Activated CD8-positive, alpha-beta memory T cell treated with anti-CD3 and anti-CD28 coated beads, Interleukin-2, amount 10 ng/mL, durations not matched to agents 7 days and 5 days (primary cell): ENCODE results near the gene CD4. TPM values are rescaled to one million over a fixed set of nuclear protein-coding genes. Genes with fewer than 3 reads are reported as not detected.

Source experiments
- ATAC-seq: fragments of 150-1000 bp; cut with Tn5 transposase; one replicate; pipeline ENCODE4 v1.10.0; 2021; ENCODE audit warnings: moderate library complexity
- CTCF ChIA-PET: fragments of 350-600 bp; sonication (Branson Sonifier 250); formaldehyde crosslinking; loops from one replicate; lab custom pipeline; 2021; ENCODE audit warnings: antibody characterized with exemption; lab: Charles Lee
- DNase-seq: peaks from one replicate; pipeline ENCODE4 v3.0.0-alpha.2; 2020
- H3K27ac Mint-ChIP-seq: one replicate; pipeline ENCODE4 v1.8.0; 2021; ENCODE audit warnings: mild to moderate bottlenecking, mixed read lengths
- H3K27me3 Mint-ChIP-seq: one replicate; pipeline ENCODE4 v1.8.0; 2021; ENCODE audit warnings: mixed read lengths
- H3K36me3 Mint-ChIP-seq: one replicate; pipeline ENCODE4 v1.8.0; 2021; ENCODE audit warnings: mild to moderate bottlenecking, mixed read lengths
- H3K4me1 Mint-ChIP-seq: one replicate; pipeline ENCODE4 v1.8.0; 2021; ENCODE audit warnings: mixed read lengths
- H3K4me3 Mint-ChIP-seq: one replicate; pipeline ENCODE4 v1.8.0; 2021; ENCODE audit warnings: mild to moderate bottlenecking, moderate library complexity, mixed read lengths
- H3K9me3 Mint-ChIP-seq: one replicate; pipeline ENCODE4 v1.8.0; 2022; ENCODE audit warnings: low read depth, mixed read lengths
- total RNA-seq, 2 experiments: library from RNA; stranded (reverse); gene quantifications; one replicate each; pipeline ENCODE4 v1.2.3, GENCODE V29; 2021

Gene CD4
- total RNA-seq, 2 experiments from 2014 or later: 0.82 to 1.8 TPM

GRCh38 chr12:6753772-6754356, 35.5 kb upstream of the CD4 start:
- H3K9me3 Mint-ChIP-seq: no peaks in the 10 kb centered on the region
- peaks cover 31% of the 10 kb centered on the region for H3K4me1 Mint-ChIP-seq
- DNase-seq (no peak), ATAC-seq (no peak)
- peaks cover 10% of the 10 kb centered on the region for H3K36me3 Mint-ChIP-seq
- H3K4me3 Mint-ChIP-seq: peak overlapping the region; percentile 90
- peaks cover 2% of the 10 kb centered on the region for H3K27me3 Mint-ChIP-seq
- CTCF ChIA-PET: interaction anchor here (1.0 to 9.9 kb wide), 34 partner anchors 9 to 328 kb away, joined by 3 to 120 read pairs (median 9); partner anchors contain the start of genes CDCA3, COPS7A, GNB3 and GPR162
- H3K27ac Mint-ChIP-seq: peak overlapping the region; percentile 98

- H3K27ac Mint-ChIP-seq: no peak overlapping the region
- H3K27me3 Mint-ChIP-seq: peaks cover 2% of the 10 kb centered on the region
- H3K4me1 Mint-ChIP-seq: peaks cover 34% of the 10 kb centered on the region
- ATAC-seq: no peak
- CTCF ChIA-PET: interaction anchor here (1.1 to 9.9 kb wide), 26 partner anchors 8 to 329 kb away, joined by 3 to 120 read pairs (median 10); partner anchors contain the start of genes CDCA3, COPS7A, GNB3 and GPR162
- no peak overlapping the region for H3K4me3 Mint-ChIP-seq
- no peaks in the 10 kb centered on the region for H3K9me3 Mint-ChIP-seq
- DNase-seq: no peak
- peaks cover 5% of the 10 kb centered on the region for H3K36me3 Mint-ChIP-seq
Observed at GRCh38 chr12:6754411-6754810, 34.9 kb upstream of the CD4 start.

GRCh38 chr12:6757028-6757690, 32.2 kb upstream of the CD4 start:
- no peak overlapping the region for H3K4me3 Mint-ChIP-seq
- CTCF ChIA-PET: interaction anchor here (1.6 to 9.9 kb wide), 6 partner anchors 9 to 134 kb away, joined by 3 to 120 read pairs (median 53); partner anchors contain the start of genes GPR162, P3H3 and PTMS
- ATAC-seq (no peak), DNase-seq (no peak)
- no peak overlapping the region for H3K27ac Mint-ChIP-seq
- H3K9me3 Mint-ChIP-seq: no peaks in the 10 kb centered on the region
- H3K4me1 Mint-ChIP-seq: peaks cover 20% of the 10 kb centered on the region
- H3K27me3 Mint-ChIP-seq: peaks cover 9% of the 10 kb centered on the region
- H3K36me3 Mint-ChIP-seq: no peaks in the 10 kb centered on the region

GRCh38 chr12:6758506-6759095, 30.7 kb upstream of the CD4 start:
- Mint-ChIP-seq H3K27me3 (peaks cover 18% of the 10 kb centered on the region), H3K9me3 (no peaks in the 10 kb centered on the region), H3K4me1 (peaks cover 18% of the 10 kb centered on the region), H3K36me3 (no peaks in the 10 kb centered on the region), H3K27ac (no peak overlapping the region), H3K4me3 (no peak overlapping the region)
- ATAC-seq (no peak), DNase-seq (no peak)
- CTCF ChIA-PET: interaction anchor here (1.6 to 9.9 kb wide), 6 partner anchors 8 to 133 kb away, joined by 3 to 120 read pairs (median 4); partner anchors contain the start of genes GPR162, P3H3 and PTMS

- H3K27ac Mint-ChIP-seq: no peak overlapping the region
- peaks cover 22% of the 10 kb centered on the region for H3K27me3 Mint-ChIP-seq
- H3K4me1 Mint-ChIP-seq: peaks cover 25% of the 10 kb centered on the region
- H3K36me3 Mint-ChIP-seq: no peaks in the 10 kb centered on the region
- ATAC-seq (no peak), DNase-seq (no peak)
- no peak overlapping the region for H3K4me3 Mint-ChIP-seq
- CTCF ChIA-PET: interaction anchor here (0.8 to 9.9 kb wide), 9 partner anchors 10 to 76 kb away, joined by 3 to 120 read pairs (median 3); partner anchors contain the start of genes GPR162 and P3H3
- H3K9me3 Mint-ChIP-seq: no peaks in the 10 kb centered on the region
Observed at GRCh38 chr12:6759741-6760140, 29.6 kb upstream of the CD4 start.

- CTCF ChIA-PET: interaction anchor here (1.2 to 3.2 kb wide), 4 partner anchors 10 to 17 kb away, joined by 6 to 29 read pairs (median 8); partner anchors contain the start of gene MLF2
- Mint-ChIP-seq H3K36me3 (peaks cover 4% of the 10 kb centered on the region), H3K9me3 (no peaks in the 10 kb centered on the region), H3K27me3 (peaks cover 30% of the 10 kb centered on the region), H3K4me3 (no peak overlapping the region), H3K27ac (no peak overlapping the region), H3K4me1 (peaks cover 40% of the 10 kb centered on the region)
- ATAC-seq: no peak
- DNase-seq: no peak
Observed at GRCh38 chr12:6763380-6763779, 25.9 kb upstream of the CD4 start.

- peaks cover 40% of the 10 kb centered on the region for H3K4me1 Mint-ChIP-seq
- H3K36me3 Mint-ChIP-seq: peaks cover 4% of the 10 kb centered on the region
- peak overlapping the region; percentile 39 for H3K27ac Mint-ChIP-seq
- ATAC-seq: peak; percentile 82
- H3K4me3 Mint-ChIP-seq: peak overlapping the region; percentile 62
- H3K9me3 Mint-ChIP-seq: no peaks in the 10 kb centered on the region
- CTCF ChIA-PET: interaction anchor here (1.2 to 6.5 kb wide), 5 partner anchors 10 to 15 kb away, joined by 6 to 108 read pairs (median 29); partner anchors contain the start of gene MLF2
- peaks cover 30% of the 10 kb centered on the region for H3K27me3 Mint-ChIP-seq
- peak; percentile 87 for DNase-seq
Observed at GRCh38 chr12:6764011-6764828, 25.1 kb upstream of the CD4 start.

GRCh38 chr12:6765048-6765633, 24.2 kb upstream of the CD4 start:
- H3K9me3 Mint-ChIP-seq: no peaks in the 10 kb centered on the region
- H3K36me3 Mint-ChIP-seq: peaks cover 4% of the 10 kb centered on the region
- CTCF ChIA-PET: interaction anchor here (1.0 to 6.5 kb wide), 5 partner anchors 11 to 348 kb away, joined by 3 to 108 read pairs (median 5); partner anchors contain the start of gene MLF2
- peaks cover 43% of the 10 kb centered on the region for H3K4me1 Mint-ChIP-seq
- H3K4me3 Mint-ChIP-seq: peak overlapping the region; percentile 71
- DNase-seq (no peak), ATAC-seq (no peak)
- peaks cover 26% of the 10 kb centered on the region for H3K27me3 Mint-ChIP-seq
- peak overlapping the region; percentile 38 for H3K27ac Mint-ChIP-seq

GRCh38 chr12:6765634-6766581, 23.4 kb upstream of the CD4 start, which contains the start of gene PTMS:
Gene PTMS, plus strand, starts transcription at chr12:6766363. Its CDS starts 343 bp downstream, at chr12:6766706.
- ATAC-seq (peak; percentile 14), DNase-seq (peak; percentile 62)
- CTCF ChIA-PET: interaction anchor here (0.6 to 6.5 kb wide), 31 partner anchors 8 to 347 kb away, joined by 3 to 108 read pairs (median 5); partner anchors contain the start of genes CDCA3, COPS7A, GPR162 and LPAR5
- Mint-ChIP-seq H3K4me3 (peak within 1 kb of the TSS; percentile 77), H3K4me1 (peaks cover 44% of the 10 kb centered on the region), H3K27ac (peak within 1 kb of the TSS; percentile 73), H3K27me3 (peaks cover 26% of the 10 kb centered on the region), H3K36me3 (peaks cover 7% of the 10 kb centered on the region), H3K9me3 (no peaks in the 10 kb centered on the region)

GRCh38 chr12:6766651-6767349, 22.5 kb upstream of the CD4 start:
- CTCF ChIA-PET: interaction anchor here (0.6 to 6.5 kb wide), 33 partner anchors 9 to 346 kb away, joined by 3 to 108 read pairs (median 4); partner anchors contain the start of genes CDCA3, COPS7A, GPR162 and LPAR5
- H3K27ac Mint-ChIP-seq: peak overlapping the region; percentile 73
- peaks cover 26% of the 10 kb centered on the region for H3K27me3 Mint-ChIP-seq
- H3K9me3 Mint-ChIP-seq: no peaks in the 10 kb centered on the region
- DNase-seq: peak; percentile 73
- peak overlapping the region; percentile 77 for H3K4me3 Mint-ChIP-seq
- peak; percentile 69 for ATAC-seq
- H3K36me3 Mint-ChIP-seq: peaks cover 7% of the 10 kb centered on the region
- H3K4me1 Mint-ChIP-seq: peaks cover 53% of the 10 kb centered on the region
